Nephron (organoid): Measurements from ENCODE around the gene NAXE.

ENCODE experiments used
- H3K27ac Mint-ChIP-seq, 3 experiments: 2 replicates each; pipeline ENCODE4 v1.8.0; 2020; ENCODE audit warnings: mixed read lengths in 3 of 3, mild to moderate bottlenecking in 2 of 3, moderate library complexity in 1 of 3
- H3K27me3 Mint-ChIP-seq: 2 replicates; pipeline ENCODE4 v1.8.0; 2021; ENCODE audit warnings: low read depth, mild to moderate bottlenecking, moderate library complexity, mixed read lengths
- H3K36me3 Mint-ChIP-seq: 2 replicates; pipeline ENCODE4 v1.8.0; 2020; ENCODE audit warnings: low read depth, mixed read lengths
- H3K4me1 Mint-ChIP-seq: 2 replicates; pipeline ENCODE4 v1.8.0; 2020; ENCODE audit warnings: mixed read lengths
- H3K4me3 Mint-ChIP-seq, 3 experiments: 2 replicates each; pipeline ENCODE4 v1.8.0; 2020; ENCODE audit warnings: mild to moderate bottlenecking in 3 of 3, mixed read lengths in 3 of 3, moderate library complexity in 2 of 3
- H3K9me3 Mint-ChIP-seq: 2 replicates; pipeline ENCODE4 v1.8.0; 2020; ENCODE audit warnings: mixed read lengths
- TF ChIP-seq, protein P1 (sequence below), 3 experiments: fragments of 200-600 bp; sonication (generic); IDR thresholded peaks; one replicate each; pipeline ENCODE4 v1.5.0; 2021; ENCODE audit warnings: antibody characterized with exemption in 3 of 3; ENCODE audit not compliant: unreplicated experiment in 3 of 3

The NAXE gene

GRCh38 chr1:156571919-156572662 is 19.5 kb upstream of the NAXE start, which contains the start of gene IQGAP3:
Gene IQGAP3, minus strand, starts transcription at chr1:156572565. Its CDS starts 36 bp downstream, at chr1:156572529.
- Mint-ChIP-seq H3K27me3 (peaks cover 10% of the 10 kb centered on the region), H3K4me1 (peaks cover 23% of the 10 kb centered on the region), H3K9me3 (no peaks in the 10 kb centered on the region), H3K36me3 (peaks cover 9% of the 10 kb centered on the region), H3K4me3 (peak within 1 kb of the TSS; percentile 90 to 96 (median 94)), H3K27ac (peak within 1 kb of the TSS; percentile 33 to 86 (median 62))
- TF ChIP-seq, protein P1, sequence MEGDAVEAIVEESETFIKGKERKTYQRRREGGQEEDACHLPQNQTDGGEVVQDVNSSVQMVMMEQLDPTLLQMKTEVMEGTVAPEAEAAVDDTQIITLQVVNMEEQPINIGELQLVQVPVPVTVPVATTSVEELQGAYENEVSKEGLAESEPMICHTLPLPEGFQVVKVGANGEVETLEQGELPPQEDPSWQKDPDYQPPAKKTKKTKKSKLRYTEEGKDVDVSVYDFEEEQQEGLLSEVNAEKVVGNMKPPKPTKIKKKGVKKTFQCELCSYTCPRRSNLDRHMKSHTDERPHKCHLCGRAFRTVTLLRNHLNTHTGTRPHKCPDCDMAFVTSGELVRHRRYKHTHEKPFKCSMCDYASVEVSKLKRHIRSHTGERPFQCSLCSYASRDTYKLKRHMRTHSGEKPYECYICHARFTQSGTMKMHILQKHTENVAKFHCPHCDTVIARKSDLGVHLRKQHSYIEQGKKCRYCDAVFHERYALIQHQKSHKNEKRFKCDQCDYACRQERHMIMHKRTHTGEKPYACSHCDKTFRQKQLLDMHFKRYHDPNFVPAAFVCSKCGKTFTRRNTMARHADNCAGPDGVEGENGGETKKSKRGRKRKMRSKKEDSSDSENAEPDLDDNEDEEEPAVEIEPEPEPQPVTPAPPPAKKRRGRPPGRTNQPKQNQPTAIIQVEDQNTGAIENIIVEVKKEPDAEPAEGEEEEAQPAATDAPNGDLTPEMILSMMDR (IDR thresholded peaks at IDR 0.05; ENCODE audit: unreplicated experiment in 3 of 3) = no peak

DNA sequence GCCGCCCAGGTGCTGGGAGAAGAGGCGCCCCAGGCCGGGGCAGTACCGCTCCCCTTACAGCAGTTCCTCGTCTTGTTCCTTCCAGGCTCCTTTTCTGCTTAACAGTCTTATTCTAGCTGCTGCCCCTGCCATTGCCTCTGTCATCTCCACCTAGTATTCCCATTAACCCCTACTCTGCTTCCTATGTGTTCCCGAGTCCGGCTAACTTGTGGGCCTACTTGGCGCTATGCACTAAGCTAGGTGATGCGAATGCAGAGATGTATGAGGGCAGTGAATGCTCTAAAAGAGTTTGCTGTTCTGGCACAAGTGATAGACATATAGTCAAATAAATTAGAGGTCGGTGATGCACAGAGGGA is 18.9 kb upstream of the NAXE start:
- Mint-ChIP-seq H3K4me1 (peaks cover 25% of the 10 kb centered on the region), H3K4me3 (peak overlapping the region; percentile 90 to 96 (median 94)), H3K27ac (peak overlapping the region in 2 of 3 experiments; percentile 57 to 62), H3K9me3 (no peaks in the 10 kb centered on the region), H3K27me3 (peaks cover 10% of the 10 kb centered on the region), H3K36me3 (peaks cover 9% of the 10 kb centered on the region)
- TF ChIP-seq, protein P1 (IDR thresholded peaks at IDR 0.05; ENCODE audit: unreplicated experiment in 3 of 3) = no peak

DNA sequence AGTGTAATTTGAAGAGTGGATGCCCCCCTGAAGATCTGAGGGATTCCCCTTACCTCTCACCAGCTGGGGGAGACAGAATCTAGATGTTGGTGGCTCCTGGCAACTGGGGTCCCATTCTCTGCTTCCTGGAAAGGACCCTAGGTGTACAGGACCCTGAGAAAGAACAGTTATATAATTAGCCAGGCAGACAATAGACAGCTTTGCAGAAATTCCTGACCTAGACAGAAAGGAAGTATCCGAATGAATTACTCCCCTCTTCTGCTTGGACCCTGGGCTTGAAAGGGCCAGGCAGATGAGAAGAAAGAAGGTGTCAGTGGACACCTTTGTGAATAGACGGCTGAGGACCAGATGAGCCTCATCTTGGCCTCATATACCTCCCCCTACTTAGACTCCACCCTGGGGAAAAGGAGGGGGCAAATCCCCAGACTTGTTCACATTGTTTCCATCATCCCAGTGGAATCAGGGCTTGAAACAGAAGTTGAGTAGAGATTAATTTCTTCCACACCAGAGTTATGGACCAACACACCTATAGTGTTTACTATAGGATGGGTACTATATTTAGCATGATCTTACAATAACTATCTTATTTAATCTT is 17.4 kb upstream of the NAXE start:
- peaks cover 16% of the 10 kb centered on the region for H3K27me3 Mint-ChIP-seq
- H3K27ac Mint-ChIP-seq = no peak overlapping the region
- TF ChIP-seq, protein P1 (IDR thresholded peaks at IDR 0.05; ENCODE audit: unreplicated experiment in 3 of 3) = no peak
- peaks cover 32% of the 10 kb centered on the region for H3K4me1 Mint-ChIP-seq
- peak overlapping the region in 1 of 3 experiments; percentile 24 for H3K4me3 Mint-ChIP-seq
- H3K36me3 Mint-ChIP-seq = peaks cover 5% of the 10 kb centered on the region
- H3K9me3 Mint-ChIP-seq = no peaks in the 10 kb centered on the region

GRCh38 chr1:156577550-156577949 is 14.0 kb upstream of the NAXE start:
- Mint-ChIP-seq H3K4me3 (no peak overlapping the region), H3K27me3 (peaks cover 12% of the 10 kb centered on the region), H3K9me3 (no peaks in the 10 kb centered on the region), H3K27ac (peak overlapping the region; percentile 26 to 87 (median 64)), H3K4me1 (peaks cover 13% of the 10 kb centered on the region), H3K36me3 (no peaks in the 10 kb centered on the region)
- TF ChIP-seq, protein P1 (IDR thresholded peaks at IDR 0.05; ENCODE audit: unreplicated experiment in 3 of 3) = no peak

- Mint-ChIP-seq H3K27ac (peak overlapping the region; percentile 26 to 87 (median 64)), H3K9me3 (no peaks in the 10 kb centered on the region), H3K4me1 (peaks cover 9% of the 10 kb centered on the region), H3K27me3 (peaks cover 12% of the 10 kb centered on the region), H3K36me3 (no peaks in the 10 kb centered on the region), H3K4me3 (peak overlapping the region in 1 of 3 experiments; percentile 4)
- TF ChIP-seq, protein P1 (IDR thresholded peaks at IDR 0.05; ENCODE audit: unreplicated experiment in 3 of 3) = no peak
Measured at GRCh38 chr1:156578055-156578454, 13.5 kb upstream of the NAXE start.
